ENCODE results near the gene NEDD4L.
A peak's percentile ranks its signal among the peaks of the same experiment; 100 is the strongest.

Gene NEDD4L

GRCh38 chr18:58181988-58182387 is 138.0 kb downstream of the NEDD4L start:
- H3K27me3 ChIP-seq (ENCODE audit: control insufficient read depth, insufficient read depth, low read length): no peaks in the 10 kb centered on the region
- no peak overlapping the region for H3K4me3 ChIP-seq (ENCODE audit: low read depth, low read length)
- no peaks in the 10 kb centered on the region for H3K9me3 ChIP-seq (ENCODE audit: control insufficient read depth, insufficient read depth, low read depth, low read length)
- H3K36me3 ChIP-seq (ENCODE audit: control insufficient read depth, insufficient read depth, low read length): no peaks in the 10 kb centered on the region
- H3K27ac ChIP-seq (ENCODE audit: low read depth, low read length): no peak overlapping the region
- peaks cover 10% of the 10 kb centered on the region for H3K4me1 ChIP-seq (ENCODE audit: control insufficient read depth, insufficient read depth, low read length)
- H3K9ac ChIP-seq (ENCODE audit: low read length): no peak overlapping the region

GRCh38 chr18:58183226-58183625 is 139.2 kb downstream of the NEDD4L start:
- Histone ChIP-seq H3K4me3 (ENCODE audit: low read depth, low read length) (no peak overlapping the region), H3K27ac (ENCODE audit: low read depth, low read length) (no peak overlapping the region), H3K27me3 (ENCODE audit: control insufficient read depth, insufficient read depth, low read length) (no peaks in the 10 kb centered on the region), H3K36me3 (ENCODE audit: control insufficient read depth, insufficient read depth, low read length) (no peaks in the 10 kb centered on the region), H3K9ac (ENCODE audit: low read length) (no peak overlapping the region), H3K9me3 (ENCODE audit: control insufficient read depth, insufficient read depth, low read depth, low read length) (no peaks in the 10 kb centered on the region), H3K4me1 (ENCODE audit: control insufficient read depth, insufficient read depth, low read length) (peaks cover 14% of the 10 kb centered on the region)

- H3K36me3 ChIP-seq (ENCODE audit: control insufficient read depth, insufficient read depth, low read length): no peaks in the 10 kb centered on the region
- no peak overlapping the region for H3K27ac ChIP-seq (ENCODE audit: low read depth, low read length)
- no peaks in the 10 kb centered on the region for H3K27me3 ChIP-seq (ENCODE audit: control insufficient read depth, insufficient read depth, low read length)
- H3K9me3 ChIP-seq (ENCODE audit: control insufficient read depth, insufficient read depth, low read depth, low read length): no peaks in the 10 kb centered on the region
- H3K9ac ChIP-seq (ENCODE audit: low read length): no peak overlapping the region
- H3K4me1 ChIP-seq (ENCODE audit: control insufficient read depth, insufficient read depth, low read length): peaks cover 24% of the 10 kb centered on the region
- H3K4me3 ChIP-seq (ENCODE audit: low read depth, low read length): no peak overlapping the region
These were observed 142.4 kb downstream of the NEDD4L start for GRCh38 chr18:58186258-58186948.

GRCh38 chr18:58187674-58188073 is 143.6 kb downstream of the NEDD4L start:
- H3K36me3 ChIP-seq (ENCODE audit: control insufficient read depth, insufficient read depth, low read length): no peaks in the 10 kb centered on the region
- H3K9ac ChIP-seq (ENCODE audit: low read length): no peak overlapping the region
- H3K9me3 ChIP-seq (ENCODE audit: control insufficient read depth, insufficient read depth, low read depth, low read length): no peaks in the 10 kb centered on the region
- H3K4me1 ChIP-seq (ENCODE audit: control insufficient read depth, insufficient read depth, low read length): peaks cover 24% of the 10 kb centered on the region
- no peak overlapping the region for H3K27ac ChIP-seq (ENCODE audit: low read depth, low read length)
- no peaks in the 10 kb centered on the region for H3K27me3 ChIP-seq (ENCODE audit: control insufficient read depth, insufficient read depth, low read length)
- no peak overlapping the region for H3K4me3 ChIP-seq (ENCODE audit: low read depth, low read length)

- Histone ChIP-seq H3K36me3 (ENCODE audit: control insufficient read depth, insufficient read depth, low read length) (no peaks in the 10 kb centered on the region), H3K4me1 (ENCODE audit: control insufficient read depth, insufficient read depth, low read length) (peaks cover 29% of the 10 kb centered on the region), H3K27ac (ENCODE audit: low read depth, low read length) (no peak overlapping the region), H3K9ac (ENCODE audit: low read length) (no peak overlapping the region), H3K9me3 (ENCODE audit: control insufficient read depth, insufficient read depth, low read depth, low read length) (no peaks in the 10 kb centered on the region), H3K27me3 (ENCODE audit: control insufficient read depth, insufficient read depth, low read length) (no peaks in the 10 kb centered on the region), H3K4me3 (ENCODE audit: low read depth, low read length) (no peak overlapping the region)
These were observed 145.0 kb downstream of the NEDD4L start for GRCh38 chr18:58188996-58189395.

- Histone ChIP-seq H3K9ac (ENCODE audit: low read length) (no peak overlapping the region), H3K4me1 (ENCODE audit: control insufficient read depth, insufficient read depth, low read length) (peaks cover 46% of the 10 kb centered on the region), H3K36me3 (ENCODE audit: control insufficient read depth, insufficient read depth, low read length) (no peaks in the 10 kb centered on the region), H3K27ac (ENCODE audit: low read depth, low read length) (no peak overlapping the region), H3K9me3 (ENCODE audit: control insufficient read depth, insufficient read depth, low read depth, low read length) (no peaks in the 10 kb centered on the region), H3K27me3 (ENCODE audit: control insufficient read depth, insufficient read depth, low read length) (no peaks in the 10 kb centered on the region), H3K4me3 (ENCODE audit: low read depth, low read length) (no peak overlapping the region)
These were observed 147.0 kb downstream of the NEDD4L start for GRCh38 chr18:58190842-58191530.

GRCh38 chr18:58191626-58192025 is 147.6 kb downstream of the NEDD4L start:
- Histone ChIP-seq H3K27ac (ENCODE audit: low read depth, low read length) (no peak overlapping the region), H3K36me3 (ENCODE audit: control insufficient read depth, insufficient read depth, low read length) (no peaks in the 10 kb centered on the region), H3K4me3 (ENCODE audit: low read depth, low read length) (no peak overlapping the region), H3K9ac (ENCODE audit: low read length) (no peak overlapping the region), H3K27me3 (ENCODE audit: control insufficient read depth, insufficient read depth, low read length) (no peaks in the 10 kb centered on the region), H3K9me3 (ENCODE audit: control insufficient read depth, insufficient read depth, low read depth, low read length) (no peaks in the 10 kb centered on the region), H3K4me1 (ENCODE audit: control insufficient read depth, insufficient read depth, low read length) (peaks cover 51% of the 10 kb centered on the region)

GRCh38 chr18:58192519-58192918 is 148.5 kb downstream of the NEDD4L start:
- H3K4me3 ChIP-seq (ENCODE audit: low read depth, low read length): no peak overlapping the region
- H3K27me3 ChIP-seq (ENCODE audit: control insufficient read depth, insufficient read depth, low read length): no peaks in the 10 kb centered on the region
- no peaks in the 10 kb centered on the region for H3K36me3 ChIP-seq (ENCODE audit: control insufficient read depth, insufficient read depth, low read length)
- H3K9ac ChIP-seq (ENCODE audit: low read length): no peak overlapping the region
- no peaks in the 10 kb centered on the region for H3K9me3 ChIP-seq (ENCODE audit: control insufficient read depth, insufficient read depth, low read depth, low read length)
- no peak overlapping the region for H3K27ac ChIP-seq (ENCODE audit: low read depth, low read length)
- H3K4me1 ChIP-seq (ENCODE audit: control insufficient read depth, insufficient read depth, low read length): peaks cover 54% of the 10 kb centered on the region

- Histone ChIP-seq H3K4me1 (ENCODE audit: control insufficient read depth, insufficient read depth, low read length) (peaks cover 46% of the 10 kb centered on the region), H3K27ac (ENCODE audit: low read depth, low read length) (no peak overlapping the region), H3K27me3 (ENCODE audit: control insufficient read depth, insufficient read depth, low read length) (no peaks in the 10 kb centered on the region), H3K9me3 (ENCODE audit: control insufficient read depth, insufficient read depth, low read depth, low read length) (no peaks in the 10 kb centered on the region), H3K4me3 (ENCODE audit: low read depth, low read length) (no peak overlapping the region), H3K9ac (ENCODE audit: low read length) (no peak overlapping the region), H3K36me3 (ENCODE audit: control insufficient read depth, insufficient read depth, low read length) (no peaks in the 10 kb centered on the region)
These were observed 150.0 kb downstream of the NEDD4L start for GRCh38 chr18:58194028-58194427.

- Histone ChIP-seq H3K27me3 (ENCODE audit: control insufficient read depth, insufficient read depth, low read length) (no peaks in the 10 kb centered on the region), H3K9me3 (ENCODE audit: control insufficient read depth, insufficient read depth, low read depth, low read length) (no peaks in the 10 kb centered on the region), H3K36me3 (ENCODE audit: control insufficient read depth, insufficient read depth, low read length) (no peaks in the 10 kb centered on the region), H3K9ac (ENCODE audit: low read length) (peak overlapping the region; percentile 73), H3K4me3 (ENCODE audit: low read depth, low read length) (peak overlapping the region; percentile 67), H3K27ac (ENCODE audit: low read depth, low read length) (no peak overlapping the region), H3K4me1 (ENCODE audit: control insufficient read depth, insufficient read depth, low read length) (peaks cover 43% of the 10 kb centered on the region)
These were observed 151.3 kb downstream of the NEDD4L start for GRCh38 chr18:58195278-58195765.

GRCh38 chr18:58196164-58196563 is 152.1 kb downstream of the NEDD4L start:
- Histone ChIP-seq H3K9ac (ENCODE audit: low read length) (peak overlapping the region; percentile 73), H3K4me3 (ENCODE audit: low read depth, low read length) (peak overlapping the region; percentile 67), H3K9me3 (ENCODE audit: control insufficient read depth, insufficient read depth, low read depth, low read length) (no peaks in the 10 kb centered on the region), H3K27ac (ENCODE audit: low read depth, low read length) (peak overlapping the region; percentile 44; the same call in 1 of the 2 replicates), H3K27me3 (ENCODE audit: control insufficient read depth, insufficient read depth, low read length) (no peaks in the 10 kb centered on the region), H3K4me1 (ENCODE audit: control insufficient read depth, insufficient read depth, low read length) (peaks cover 41% of the 10 kb centered on the region), H3K36me3 (ENCODE audit: control insufficient read depth, insufficient read depth, low read length) (no peaks in the 10 kb centered on the region)

All from HUES6 (cell line).